ENCODE data around the gene UGT3A1.

GRCh38 chr5:36007366-36007765 lies 16.2 kb upstream of the UGT3A1 start:
- no peak for TF ChIP-seq CTCF (CRISPR knock-in tag; IDR thresholded peaks at IDR 0.05)
- no peak for TF ChIP-seq HDAC2 (CRISPR knock-in tag; IDR thresholded peaks at IDR 0.05)
- no peak for TF ChIP-seq SNRNP70 (IDR thresholded peaks at IDR 0.05; ENCODE audit: low read depth, low read length)
- TF ChIP-seq NFE2L1 (CRISPR knock-in tag; IDR thresholded peaks at IDR 0.05; ENCODE audit: borderline replicate concordance), result no peak
- TF ChIP-seq KAT7 (CRISPR knock-in tag; IDR thresholded peaks at IDR 0.05; ENCODE audit: borderline replicate concordance), result no peak
- TF ChIP-seq SIN3A (IDR thresholded peaks at IDR 0.05; ENCODE audit: borderline replicate concordance, low read depth, low read length), result no peak
- no peak for TF ChIP-seq GPN1 (CRISPR knock-in tag; IDR thresholded peaks at IDR 0.05; ENCODE audit: borderline replicate concordance)
